NCI-H1417 treated with DMSO at 0.1 percent for 48 hours (cell line): ENCODE measurements around the gene SOX5.
"Not testable (repeated sequence)": the region's sequence is repeated elsewhere in the genome, so short reads cannot be mapped to it uniquely, and the experiment has no call there.

Experiments used
- DNase-seq: peaks from one replicate; lab custom pipeline; 2025; lab: John Stamatoyannopoulos, UW

The SOX5 gene

DNA sequence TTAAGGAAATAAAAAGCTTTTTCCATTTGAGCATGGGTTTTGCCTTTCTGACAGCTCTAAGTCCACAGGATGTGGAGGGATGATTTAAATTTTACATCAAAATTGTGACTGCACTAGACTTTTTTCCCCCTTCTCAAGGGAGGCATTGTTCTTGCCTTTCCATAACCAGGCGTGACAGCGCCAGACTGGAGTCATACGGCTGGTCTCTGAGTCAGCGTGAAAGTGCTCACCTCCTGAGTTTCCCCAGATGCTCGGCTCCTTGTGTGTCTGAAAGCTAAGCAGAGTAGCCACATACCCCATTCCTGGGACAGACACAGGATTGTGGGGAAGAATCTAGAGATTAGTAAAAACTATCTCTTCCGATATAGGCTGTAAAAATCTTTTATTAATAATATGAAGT is 43.1 kb downstream of the SOX5 start:
- no peak for DNase-seq

DNA sequence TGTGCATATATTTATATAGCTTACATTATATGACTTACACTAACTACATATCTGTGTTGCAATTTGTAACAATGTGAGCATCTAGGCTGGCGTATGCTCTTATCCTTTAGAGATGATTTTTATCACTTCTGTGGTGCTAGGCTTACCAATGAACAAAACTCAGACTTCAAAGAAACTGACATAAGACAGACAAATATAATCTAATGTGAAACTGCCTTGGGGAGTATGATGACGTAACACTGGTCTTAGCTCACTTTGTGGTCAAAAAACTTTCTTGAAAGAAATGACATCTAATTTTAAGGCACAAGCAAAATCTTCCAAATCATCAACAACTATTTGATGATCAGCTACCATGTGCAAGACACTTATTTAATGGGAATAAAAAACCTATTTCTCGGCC is 50.0 kb downstream of the SOX5 start:
- DNase-seq = no peak

DNA sequence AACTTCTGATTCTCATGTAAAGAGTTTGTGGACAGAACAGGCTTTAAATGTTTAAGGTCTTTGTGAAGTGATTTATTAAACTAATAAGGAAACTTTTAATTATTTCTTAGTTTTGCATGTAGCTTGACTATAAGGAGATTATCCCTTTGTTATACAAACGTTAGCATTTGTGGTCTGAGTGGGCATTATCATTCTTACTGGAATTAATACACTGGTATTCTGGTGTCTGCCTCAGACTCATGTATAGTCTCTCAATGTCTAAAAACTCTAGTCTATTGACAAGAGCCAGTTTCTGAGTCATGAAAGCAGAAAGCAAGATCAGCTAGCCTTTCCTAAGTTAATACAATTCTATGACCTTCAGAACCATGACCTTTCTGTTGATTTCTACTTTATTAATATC is 51.3 kb downstream of the SOX5 start:
- DNase-seq = no peak

DNA sequence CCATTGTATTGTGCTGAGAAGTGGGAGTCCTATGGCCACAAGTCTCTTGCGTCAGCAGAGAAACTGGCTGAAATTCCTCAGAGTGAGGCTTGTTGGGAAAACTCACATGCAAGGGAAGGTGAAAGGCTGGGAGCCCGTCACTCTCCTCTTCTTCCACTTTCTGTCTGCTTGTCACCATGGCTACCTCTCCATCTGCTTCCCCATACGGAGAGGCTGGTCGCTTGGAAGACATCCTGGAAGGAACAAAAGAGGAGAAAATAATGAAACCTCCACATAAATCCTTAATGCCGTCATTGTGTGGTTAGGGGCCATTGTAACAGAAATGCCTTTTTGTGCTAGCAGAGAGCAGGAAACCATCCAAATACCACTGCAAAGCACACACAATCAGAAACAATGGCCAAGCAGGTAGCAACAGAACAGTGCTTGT is 53.7 kb downstream of the SOX5 start:
- no peak for DNase-seq

DNA sequence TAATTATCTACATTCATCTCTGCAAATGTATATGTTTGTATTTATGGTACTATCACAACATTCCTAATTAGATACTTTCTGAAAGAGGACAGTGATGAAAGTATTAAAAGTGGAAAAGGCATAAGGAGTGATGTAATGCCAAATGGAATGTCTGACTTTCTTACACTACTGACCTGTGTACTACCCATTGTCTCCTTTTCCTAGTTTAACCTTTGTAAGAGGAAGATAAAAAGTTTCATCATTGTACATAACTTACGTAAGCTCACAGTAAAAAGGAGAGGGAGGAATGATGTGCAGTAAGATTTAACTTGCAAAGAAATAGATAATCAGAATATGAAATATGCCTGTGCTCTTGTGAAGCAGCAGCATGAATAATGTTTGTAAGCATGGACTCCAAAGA is 55.9 kb downstream of the SOX5 start:
- DNase-seq = no peak

DNA sequence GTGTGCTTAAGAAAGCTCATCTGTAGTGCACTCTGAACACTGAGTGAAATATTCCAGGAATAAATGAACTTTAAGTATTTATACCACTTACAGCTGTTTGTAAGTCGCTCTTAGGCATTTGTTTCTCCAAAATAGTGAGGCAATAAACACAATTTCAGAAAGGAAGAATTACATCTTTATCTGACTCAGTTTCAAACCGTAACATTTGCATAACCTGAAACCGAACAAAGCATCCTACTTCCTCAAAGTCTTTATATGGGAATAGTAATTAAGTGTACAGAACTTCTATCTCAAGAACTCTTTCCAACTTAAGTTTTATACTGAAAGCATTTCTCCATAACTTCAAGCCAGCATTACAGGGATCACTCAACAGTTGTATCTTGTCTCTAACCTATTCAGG is 58.4 kb downstream of the SOX5 start:
- no peak for DNase-seq

DNA sequence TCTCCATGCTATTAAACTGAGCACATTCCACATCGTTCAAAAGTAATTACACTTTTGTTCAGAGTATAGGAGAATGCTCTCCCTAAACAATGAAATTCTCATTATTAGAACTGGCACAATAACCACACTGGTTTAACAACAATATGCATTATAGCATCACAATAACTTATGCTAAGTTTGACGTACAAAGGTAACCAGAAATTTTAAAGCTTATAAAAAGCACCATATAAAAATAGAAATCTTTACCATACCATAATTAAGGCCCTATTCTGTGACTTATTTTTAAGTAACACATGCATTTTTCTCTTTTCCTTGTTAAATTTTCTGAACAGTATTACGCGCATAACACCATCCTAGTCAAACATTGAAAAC is 60.4 kb downstream of the SOX5 start:
- no peak for DNase-seq

DNA sequence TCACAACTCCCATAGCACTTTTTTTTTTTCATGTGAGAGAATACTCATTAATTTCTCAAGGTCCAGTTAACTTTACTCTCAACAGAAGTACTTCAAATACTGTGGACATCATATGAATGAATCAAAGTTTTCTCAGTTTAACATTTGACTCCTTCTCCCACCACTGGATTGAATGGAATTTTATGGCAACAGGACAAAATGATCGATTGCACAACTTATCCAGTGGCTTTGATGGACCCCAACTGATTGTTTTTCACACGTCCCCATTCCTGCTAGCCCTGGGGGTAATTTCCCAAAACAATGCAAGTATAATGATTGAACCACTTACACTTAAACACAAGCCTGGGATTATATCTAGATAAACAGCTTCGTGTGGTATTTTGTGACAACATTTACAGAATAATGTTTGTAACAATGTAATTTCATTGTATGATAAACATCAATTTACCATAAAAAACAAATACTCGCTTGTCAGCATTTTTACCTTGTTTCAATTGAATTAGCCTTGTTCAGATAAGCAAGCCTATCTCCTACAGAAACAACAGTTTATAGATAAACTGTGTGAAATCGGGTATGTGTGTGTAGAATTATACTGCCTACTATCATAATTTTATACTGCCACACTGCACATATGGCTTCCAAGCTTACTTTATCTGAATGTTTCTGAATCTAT is 60.9 kb downstream of the SOX5 start:
- DNase-seq = no peak

DNA sequence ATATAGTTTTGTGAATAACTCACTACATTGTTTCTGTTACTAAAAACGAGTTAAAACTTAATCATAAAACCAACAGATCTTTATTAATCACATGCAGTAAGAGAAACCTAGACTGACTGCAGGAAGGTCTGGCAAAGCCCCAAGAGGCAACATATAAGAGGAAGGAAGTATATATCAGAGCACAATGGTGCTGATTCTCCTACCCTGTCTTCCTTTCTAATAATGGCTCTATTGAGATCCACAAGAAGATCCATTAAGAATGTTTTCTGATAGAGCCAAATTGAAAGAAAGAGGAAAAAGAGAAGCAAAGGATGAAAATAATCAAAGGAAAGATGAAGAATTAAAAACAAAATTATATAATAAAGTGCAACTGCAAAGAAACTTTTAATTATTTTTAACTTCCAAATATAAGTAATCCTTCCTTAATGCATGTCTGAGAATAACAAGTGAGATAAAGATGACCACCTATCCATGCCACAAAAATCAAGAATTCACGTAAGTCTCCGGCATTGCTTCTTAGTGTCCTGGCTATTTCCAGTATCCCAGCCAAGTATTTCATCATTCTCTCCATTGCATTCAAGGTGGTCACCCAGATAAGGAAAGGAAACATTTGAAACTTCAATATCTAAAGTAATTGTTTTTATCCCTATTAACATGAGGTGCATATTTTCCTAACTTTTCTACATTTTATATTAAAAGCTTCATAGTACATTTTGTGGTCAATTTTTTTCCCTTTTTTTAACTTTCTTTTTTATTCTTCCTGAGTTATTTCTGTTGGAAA is 62.2 kb downstream of the SOX5 start:
- DNase-seq = no peak

DNA sequence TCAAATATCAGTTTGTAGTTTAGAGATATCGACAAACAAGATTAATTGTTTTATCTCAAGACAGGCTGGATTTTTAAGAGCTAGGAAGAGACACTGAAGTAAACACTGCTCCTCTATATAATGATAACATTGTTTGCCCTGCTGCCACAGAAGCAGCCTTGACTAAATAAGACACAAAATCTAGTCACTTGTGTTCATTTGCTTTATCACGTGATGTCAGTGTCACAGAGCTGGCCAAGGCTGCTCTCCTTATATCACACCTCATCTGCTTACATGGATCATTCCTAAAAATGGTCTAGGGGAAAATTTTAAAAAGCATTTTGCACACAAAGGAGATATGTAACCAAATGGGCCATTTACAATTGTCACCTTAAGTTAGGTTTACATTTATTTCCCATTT is 64.1 kb downstream of the SOX5 start:
- DNase-seq = no peak

DNA sequence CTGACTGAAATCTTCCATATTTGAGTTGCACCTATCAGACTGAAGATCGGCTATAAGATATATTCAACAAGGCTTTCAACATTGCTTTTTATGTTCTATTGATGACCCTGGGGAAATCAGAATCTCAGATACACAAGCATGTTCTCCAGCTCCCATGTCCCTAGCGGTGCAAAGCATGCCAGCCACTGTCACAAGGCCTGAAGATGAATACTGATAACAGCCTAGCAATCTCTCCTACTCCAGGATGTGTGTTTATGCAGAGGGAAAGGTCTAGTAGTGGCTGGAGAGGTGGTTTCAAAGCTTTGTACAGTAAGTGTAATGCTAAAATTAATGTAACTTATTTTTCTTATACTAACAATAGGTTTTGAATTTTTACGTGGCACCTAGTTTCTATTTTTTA is 64.6 kb downstream of the SOX5 start:
- no peak for DNase-seq

DNA sequence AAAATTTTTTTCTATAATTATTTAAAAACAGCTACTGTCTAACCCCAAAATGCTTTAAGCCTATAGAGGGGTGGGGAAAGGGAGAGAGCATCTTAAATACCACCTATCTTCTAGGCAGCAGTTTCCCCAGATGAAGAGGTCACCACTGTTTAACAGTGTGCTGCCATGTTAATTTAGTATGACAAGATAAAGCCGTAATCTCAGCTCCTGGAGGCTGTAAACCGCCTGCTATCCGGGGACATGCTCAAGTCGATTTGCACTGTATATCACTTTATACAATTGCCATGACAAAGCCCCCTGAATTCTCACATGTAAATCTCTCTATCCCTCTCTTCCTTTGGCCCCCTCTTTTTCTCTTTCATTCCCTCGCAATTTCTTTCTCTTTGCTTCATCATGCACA is 68.5 kb downstream of the SOX5 start:
- DNase-seq = no peak

DNA sequence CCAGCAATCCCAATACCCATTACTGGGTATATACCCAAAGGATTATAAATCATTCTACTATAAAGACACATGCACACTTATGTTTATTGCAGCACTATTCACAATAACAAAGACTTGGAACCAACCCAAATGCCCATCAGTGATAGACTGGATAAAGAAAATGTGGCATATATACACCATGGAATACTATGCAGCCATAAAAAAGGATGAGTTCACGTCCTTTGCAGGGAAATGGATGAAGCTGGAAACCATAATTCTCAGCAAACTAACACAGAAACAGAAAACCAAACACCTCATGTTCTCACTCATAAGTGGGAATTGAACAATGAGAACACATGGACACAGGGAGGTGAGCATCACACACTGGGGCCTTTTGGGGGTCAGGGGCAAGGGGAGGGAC is 72.9 kb downstream of the SOX5 start:
- not testable (repeated sequence) for DNase-seq

DNA sequence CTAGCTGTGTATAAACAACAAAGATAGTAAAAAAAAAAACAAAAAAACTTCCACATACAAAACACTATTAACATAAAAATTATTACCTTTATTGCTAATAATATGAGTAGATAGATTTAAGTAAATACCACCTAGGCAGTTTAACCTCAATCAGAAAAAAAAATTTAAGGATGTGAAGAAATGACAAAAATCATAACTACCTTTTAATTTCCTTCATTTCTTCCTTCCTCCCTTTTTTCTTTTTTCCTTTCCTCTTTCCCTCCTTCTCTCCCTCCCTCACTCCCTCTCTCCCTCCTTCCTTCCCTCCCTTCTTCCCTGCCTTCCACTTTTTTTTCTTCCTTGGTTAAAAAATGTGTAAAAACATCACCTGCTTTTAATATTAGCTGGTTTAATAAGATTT is 81.7 kb downstream of the SOX5 start:
- DNase-seq = no peak

DNA sequence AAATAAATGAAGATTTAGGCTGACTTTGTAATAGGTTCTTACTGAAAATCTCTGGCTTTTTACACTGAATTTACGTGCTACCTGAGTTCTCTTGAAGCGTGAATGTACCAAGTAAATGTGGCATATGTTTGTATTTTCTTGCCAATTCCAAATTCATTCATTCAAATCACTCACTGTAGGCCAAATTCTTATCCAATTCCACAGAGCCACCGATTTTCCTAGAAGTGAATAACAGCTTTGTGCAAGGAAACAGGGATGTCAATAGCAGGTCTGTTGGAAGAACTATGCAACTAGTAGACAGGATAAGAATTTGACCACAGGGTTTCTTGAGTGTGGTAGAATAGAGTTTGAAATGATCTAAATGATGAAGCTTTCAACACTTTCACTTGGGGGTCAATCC is 86.8 kb downstream of the SOX5 start:
- DNase-seq = no peak

DNA sequence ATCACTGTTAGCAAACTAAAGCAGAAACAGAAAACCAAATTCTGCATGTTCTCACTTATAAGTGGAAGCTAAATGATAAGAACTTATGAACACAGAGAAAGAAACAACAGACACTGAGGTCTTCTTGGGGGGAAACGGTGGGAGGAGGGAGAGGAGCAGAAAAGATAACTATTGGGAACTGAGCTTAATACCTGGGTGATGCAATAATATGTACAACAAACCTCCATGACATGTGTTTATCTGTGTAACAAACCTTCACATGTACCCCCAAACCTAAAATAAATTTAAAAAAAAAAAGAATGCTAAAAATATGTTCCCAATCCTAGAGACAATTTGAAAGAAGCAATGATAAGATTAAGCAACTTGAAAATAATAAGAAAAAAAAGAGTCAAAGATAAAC is 89.5 kb downstream of the SOX5 start:
- no peak for DNase-seq

DNA sequence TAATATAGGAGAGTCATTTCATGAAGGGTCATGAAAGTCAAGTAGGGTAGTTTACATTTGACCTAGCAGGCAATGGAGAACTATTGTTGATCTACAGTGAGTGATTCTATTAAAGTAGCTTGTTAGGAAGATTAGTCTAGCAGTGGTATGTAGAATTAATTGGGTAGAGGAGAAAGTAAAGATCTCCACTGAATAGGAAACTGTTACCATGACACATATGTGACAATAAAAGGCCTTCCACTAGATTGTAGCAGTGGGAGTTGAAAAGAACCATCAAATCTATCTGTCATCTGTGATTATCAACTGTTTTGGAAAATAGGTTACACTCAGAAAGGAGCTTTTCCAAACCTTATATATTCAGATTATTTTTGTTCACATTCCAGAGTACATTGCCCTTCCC is 92.3 kb downstream of the SOX5 start:
- no peak for DNase-seq

DNA sequence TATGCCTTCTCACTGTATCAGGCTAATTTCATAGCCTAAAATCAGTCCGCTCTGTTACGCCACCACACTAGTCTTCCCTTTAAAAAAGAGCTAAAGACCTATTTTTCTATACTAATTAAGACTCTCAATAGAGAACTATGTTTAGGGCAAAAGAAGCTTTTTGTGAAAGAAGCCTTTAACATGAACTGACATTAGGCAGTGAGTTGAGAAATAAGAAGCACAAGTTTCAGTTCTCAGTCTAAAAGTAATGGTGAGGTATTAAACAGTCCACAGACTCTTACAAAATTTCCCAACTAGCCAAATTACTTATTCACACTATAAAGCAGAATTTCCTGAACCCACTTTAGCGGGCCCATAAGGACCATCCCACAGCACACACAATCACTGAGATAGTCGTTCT is 93.7 kb downstream of the SOX5 start:
- DNase-seq = no peak

DNA sequence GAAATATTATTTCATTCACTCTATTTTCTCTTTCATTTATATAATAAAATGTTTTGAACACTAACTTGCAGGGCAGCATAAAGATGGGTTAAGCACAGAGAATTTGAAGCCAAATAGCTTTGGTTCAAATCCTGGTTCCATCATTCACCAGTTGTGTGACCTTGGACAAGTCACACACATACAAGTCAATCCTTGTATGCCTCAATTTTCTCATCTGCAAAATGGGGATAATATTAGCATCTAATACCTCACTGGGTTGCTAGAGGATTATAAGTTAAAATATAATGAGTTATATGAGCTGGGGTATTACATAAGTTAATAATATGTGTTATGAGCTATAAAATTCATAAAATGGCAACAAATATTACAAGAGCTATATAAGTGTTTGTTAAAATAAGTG is 94.9 kb downstream of the SOX5 start:
- no peak for DNase-seq

DNA sequence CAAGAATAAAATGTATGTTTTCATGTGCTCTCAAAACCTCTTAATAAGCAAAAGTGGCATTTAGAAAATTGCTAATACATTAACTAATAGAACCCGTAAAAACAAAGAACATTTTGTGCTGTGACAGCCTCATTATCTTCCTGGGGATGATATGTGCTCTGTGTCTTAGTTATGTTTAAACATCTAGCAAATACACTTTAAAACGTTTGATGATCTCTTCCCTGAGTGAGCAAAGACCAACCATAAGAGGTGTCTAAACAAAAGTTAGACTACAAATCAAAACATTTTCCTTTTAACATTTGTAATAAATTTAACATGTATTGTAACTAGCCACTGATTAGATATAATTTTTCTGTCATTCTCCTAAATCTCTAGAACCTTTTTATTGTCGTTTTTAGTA is 95.8 kb downstream of the SOX5 start:
- no peak for DNase-seq

DNA sequence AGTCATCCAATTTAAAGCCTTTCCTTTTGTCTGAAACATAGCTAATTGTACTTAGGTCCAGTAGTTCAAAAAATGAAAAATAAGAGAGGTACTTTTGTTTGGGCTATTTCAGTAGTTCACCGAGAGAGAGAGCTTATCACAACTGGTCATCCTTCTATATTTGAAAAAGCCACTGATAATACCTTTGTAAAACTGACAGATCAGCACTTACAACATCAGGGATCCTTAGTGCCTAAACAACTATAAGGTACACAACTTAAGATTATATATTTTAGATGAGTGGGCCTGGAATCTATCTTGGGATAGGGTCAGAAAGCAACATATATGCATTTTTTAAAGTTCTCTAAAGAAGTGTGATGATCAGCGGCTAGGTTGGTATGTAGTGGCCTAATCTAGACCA is 97.9 kb downstream of the SOX5 start:
- DNase-seq = no peak

DNA sequence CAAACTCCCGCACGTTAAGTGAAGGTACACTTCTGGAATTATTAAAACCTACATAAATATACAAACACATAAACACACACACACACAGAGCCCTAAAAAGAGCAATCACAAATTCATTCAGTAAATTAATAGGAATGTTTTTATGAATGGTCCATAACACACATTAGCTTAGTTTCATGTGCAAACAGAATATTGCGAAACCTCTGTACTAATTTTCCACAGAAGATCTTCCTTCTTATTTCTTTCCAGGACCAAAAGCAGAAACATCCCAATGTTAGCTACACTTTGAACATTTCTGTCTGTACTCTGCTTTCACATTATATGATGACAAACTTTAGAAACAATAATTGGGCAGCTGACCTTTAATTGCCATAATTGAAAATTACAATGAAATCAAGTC is 101.6 kb downstream of the SOX5 start:
- DNase-seq = no peak

DNA sequence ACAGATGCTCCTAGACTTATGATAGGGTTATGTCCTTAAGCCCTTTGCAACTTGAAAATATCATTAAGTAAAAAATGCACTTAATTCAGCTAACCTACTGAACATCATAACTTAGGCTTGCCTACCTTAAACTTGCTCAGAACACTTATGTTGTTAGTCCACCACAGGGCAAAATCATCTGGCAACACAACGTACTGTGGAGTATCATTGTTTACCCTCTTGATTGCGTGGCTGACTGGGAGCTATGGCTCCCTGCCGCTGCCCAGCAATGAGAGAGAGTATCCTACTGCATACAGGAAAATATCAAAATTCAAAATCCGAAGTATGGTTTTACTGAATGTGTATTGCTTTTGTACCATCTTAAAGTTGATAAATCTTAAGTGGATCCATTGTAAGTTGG is 105.5 kb downstream of the SOX5 start:
- DNase-seq = no peak

DNA sequence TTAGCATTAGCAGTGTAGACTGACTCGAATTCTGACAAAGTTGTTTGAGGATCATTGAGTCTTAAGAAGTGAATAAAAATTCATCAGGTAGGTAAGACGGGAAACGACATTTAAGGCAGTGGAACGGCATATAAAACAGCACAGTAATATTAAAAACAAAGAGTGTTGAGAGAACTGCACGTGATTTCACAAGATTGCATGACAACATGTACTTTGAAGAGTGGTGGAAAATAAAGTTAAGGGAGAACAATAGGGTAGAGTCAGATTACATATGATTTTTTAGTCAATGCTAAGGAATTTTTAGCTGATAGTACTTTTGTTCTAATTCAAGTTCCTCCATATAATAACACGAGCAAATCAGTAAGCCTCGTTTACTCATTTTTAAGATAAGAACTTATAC is 115.4 kb downstream of the SOX5 start:
- no peak for DNase-seq
